Ovary (tissue), 3 donors: ENCODE data around the gene CALM1.

Experiments
- CTCF ChIP-seq, 3 donors: fragments of 450-650 bp in 2 of 3; fragments of 200-600 bp in 1 of 3; IDR thresholded peaks; one replicate each; pipeline versions ENCODE4 v1.5.1 to v1.8.0; 2016 to 2022; ENCODE audit warnings: antibody characterized with exemption in 3 of 3, mild to moderate bottlenecking in 1 of 3
- EP300 ChIP-seq: sonication (generic); formaldehyde crosslinking; IDR thresholded peaks from one replicate; pipeline ENCODE4 v1.6.1; 2017; ENCODE audit warnings: antibody characterized with exemption
- POLR2A ChIP-seq: fragments of 450-650 bp; IDR thresholded peaks from one replicate; pipeline ENCODE4 v1.6.1; 2017; ENCODE audit warnings: antibody characterized with exemption, mild to moderate bottlenecking, moderate library complexity
- donor health status: DM: no; HTN: no; CAD: no.

GRCh38 chr14:90444077-90444696 lies 47.4 kb downstream of the CALM1 start:
- TF ChIP-seq CTCF (IDR thresholded peaks at IDR 0.05): no peak
- no peak for TF ChIP-seq EP300
- TF ChIP-seq POLR2A: no peak
